ENCODE results near the gene LTBP1.
"Not testable (repeated sequence)": the region's sequence is repeated elsewhere in the genome, so short reads cannot be mapped to it uniquely, and the experiment has no call there.

The LTBP1 gene

GRCh38 chr2:33436083-33436482, 489.3 kb downstream of the LTBP1 start:
- H3K27me3 ChIP-seq (ENCODE audit: insufficient read depth, poor library complexity, severe bottlenecking) = no peaks in the 10 kb centered on the region
- H3K4me3 ChIP-seq (replicated peaks; ENCODE audit: insufficient read depth, low read length) = no peak overlapping the region
- no peak overlapping the region for H3K27ac ChIP-seq (replicated peaks)
- TF ChIP-seq POLR2AphosphoS5 (IDR thresholded peaks at IDR 0.05; ENCODE audit: low read depth) (no peak), SPI1 (IDR thresholded peaks at IDR 0.05; ENCODE audit: borderline replicate concordance, low read depth) (no peak), GABPA (IDR thresholded peaks at IDR 0.05; ENCODE audit: low read depth) (no peak), REST (IDR thresholded peaks at IDR 0.05; ENCODE audit: insufficient replicate concordance, low read depth) (no peak)
- TF ChIP-seq, protein P1, sequence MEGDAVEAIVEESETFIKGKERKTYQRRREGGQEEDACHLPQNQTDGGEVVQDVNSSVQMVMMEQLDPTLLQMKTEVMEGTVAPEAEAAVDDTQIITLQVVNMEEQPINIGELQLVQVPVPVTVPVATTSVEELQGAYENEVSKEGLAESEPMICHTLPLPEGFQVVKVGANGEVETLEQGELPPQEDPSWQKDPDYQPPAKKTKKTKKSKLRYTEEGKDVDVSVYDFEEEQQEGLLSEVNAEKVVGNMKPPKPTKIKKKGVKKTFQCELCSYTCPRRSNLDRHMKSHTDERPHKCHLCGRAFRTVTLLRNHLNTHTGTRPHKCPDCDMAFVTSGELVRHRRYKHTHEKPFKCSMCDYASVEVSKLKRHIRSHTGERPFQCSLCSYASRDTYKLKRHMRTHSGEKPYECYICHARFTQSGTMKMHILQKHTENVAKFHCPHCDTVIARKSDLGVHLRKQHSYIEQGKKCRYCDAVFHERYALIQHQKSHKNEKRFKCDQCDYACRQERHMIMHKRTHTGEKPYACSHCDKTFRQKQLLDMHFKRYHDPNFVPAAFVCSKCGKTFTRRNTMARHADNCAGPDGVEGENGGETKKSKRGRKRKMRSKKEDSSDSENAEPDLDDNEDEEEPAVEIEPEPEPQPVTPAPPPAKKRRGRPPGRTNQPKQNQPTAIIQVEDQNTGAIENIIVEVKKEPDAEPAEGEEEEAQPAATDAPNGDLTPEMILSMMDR (IDR thresholded peaks at IDR 0.05; ENCODE audit: insufficient read depth, low read length) = no peak
- DNase-seq (ENCODE audit: low read depth in 1 of 2, low spot score in 1 of 2) = no peak

DNA sequence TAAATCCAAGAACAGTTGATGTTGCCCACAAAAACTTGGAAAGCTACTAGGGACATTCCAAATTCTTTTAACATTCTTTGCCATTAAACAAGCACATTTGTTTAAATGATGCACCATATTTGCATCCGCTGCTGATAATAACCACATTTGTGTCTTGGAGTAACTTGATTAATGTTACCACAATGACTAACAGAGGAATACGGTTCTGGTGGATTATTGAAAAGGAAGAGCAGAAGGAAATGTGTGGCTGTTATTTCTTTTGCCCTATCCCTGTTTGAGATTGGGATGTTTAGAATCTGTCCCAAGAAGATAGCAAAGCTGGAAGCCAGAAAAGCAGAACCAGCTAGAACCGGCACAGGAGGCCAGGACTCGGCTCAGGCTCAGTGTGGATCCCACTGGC, 490.5 kb downstream of the LTBP1 start:
- no peak for TF ChIP-seq GABPA (IDR thresholded peaks at IDR 0.05; ENCODE audit: low read depth)
- TF ChIP-seq, protein P1 (IDR thresholded peaks at IDR 0.05; ENCODE audit: insufficient read depth, low read length) = no peak
- TF ChIP-seq SPI1 (IDR thresholded peaks at IDR 0.05; ENCODE audit: borderline replicate concordance, low read depth) = no peak
- H3K4me3 ChIP-seq (replicated peaks; ENCODE audit: insufficient read depth, low read length) = no peak overlapping the region
- no peaks in the 10 kb centered on the region for H3K27me3 ChIP-seq (ENCODE audit: insufficient read depth, poor library complexity, severe bottlenecking)
- DNase-seq (ENCODE audit: low read depth in 1 of 2, low spot score in 1 of 2) = no peak
- H3K27ac ChIP-seq (replicated peaks) = no peak overlapping the region

DNA sequence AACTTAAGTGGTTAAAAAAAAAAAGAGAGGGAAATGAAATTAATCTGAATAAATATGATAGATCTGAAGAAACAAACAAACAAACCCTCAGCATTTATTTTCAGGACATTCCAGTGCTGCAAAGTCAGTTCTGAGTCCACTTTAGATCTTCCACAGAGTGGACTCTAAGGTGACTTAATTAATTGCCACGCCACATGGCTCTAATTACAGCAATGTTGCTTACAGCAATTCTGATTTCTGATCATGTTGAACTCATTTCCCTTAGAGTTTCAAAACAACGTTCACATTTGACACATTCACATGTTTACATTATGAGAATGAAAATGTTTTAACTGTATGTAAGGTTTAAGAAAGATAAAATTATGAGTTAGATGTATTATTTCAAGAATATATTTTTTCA, 491.1 kb downstream of the LTBP1 start:
- no peak for TF ChIP-seq POLR2AphosphoS5 (IDR thresholded peaks at IDR 0.05; ENCODE audit: low read depth)
- H3K4me3 ChIP-seq (replicated peaks; ENCODE audit: insufficient read depth, low read length) = no peak overlapping the region
- no peak for DNase-seq (ENCODE audit: low read depth in 1 of 2, low spot score in 1 of 2)
- H3K27me3 ChIP-seq (ENCODE audit: insufficient read depth, poor library complexity, severe bottlenecking) = no peaks in the 10 kb centered on the region
- H3K27ac ChIP-seq (replicated peaks) = no peak overlapping the region

DNA sequence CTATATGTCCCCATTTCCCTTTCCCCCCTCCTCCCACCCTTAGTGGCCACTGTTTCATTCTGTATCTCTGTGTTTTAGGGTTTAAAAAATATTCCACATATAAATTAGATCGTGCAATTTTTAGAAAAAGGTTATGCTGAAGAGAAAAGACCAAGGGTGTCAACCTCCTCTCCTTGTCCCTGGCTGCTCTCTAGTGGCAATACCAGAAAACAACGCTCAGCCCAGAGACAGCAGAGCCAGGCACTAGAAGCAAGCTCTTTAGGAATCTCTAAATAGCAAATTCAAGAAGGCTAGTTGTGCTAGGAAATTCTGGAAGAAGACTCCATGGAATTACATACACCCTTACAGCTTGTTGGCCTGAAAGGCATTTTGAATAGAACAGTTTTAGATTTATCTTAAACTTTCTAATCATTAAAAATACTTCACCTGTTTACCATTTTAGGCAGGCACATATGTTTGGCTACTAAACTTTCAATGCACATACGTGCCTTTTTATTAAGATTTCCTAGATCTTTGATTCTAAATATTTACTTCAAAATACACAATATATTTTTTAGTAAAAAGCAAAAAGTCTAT, 494.6 kb downstream of the LTBP1 start:
- TF ChIP-seq REST (IDR thresholded peaks at IDR 0.05; ENCODE audit: insufficient replicate concordance, low read depth) = no peak
- TF ChIP-seq, protein P1 (IDR thresholded peaks at IDR 0.05; ENCODE audit: insufficient read depth, low read length) = peak; percentile 72
- TF ChIP-seq SPI1 (IDR thresholded peaks at IDR 0.05; ENCODE audit: borderline replicate concordance, low read depth) = no peak
- TF ChIP-seq POLR2AphosphoS5 (IDR thresholded peaks at IDR 0.05; ENCODE audit: low read depth) = no peak
- no peak for TF ChIP-seq GABPA (IDR thresholded peaks at IDR 0.05; ENCODE audit: low read depth)
- Histone ChIP-seq H3K27ac (replicated peaks) (no peak overlapping the region), H3K4me3 (replicated peaks; ENCODE audit: insufficient read depth, low read length) (no peak overlapping the region), H3K27me3 (ENCODE audit: insufficient read depth, poor library complexity, severe bottlenecking) (no peaks in the 10 kb centered on the region)
- DNase-seq (ENCODE audit: low read depth in 1 of 2, low spot score in 1 of 2) = peak in 1 of 2 experiments; percentile 57

DNA sequence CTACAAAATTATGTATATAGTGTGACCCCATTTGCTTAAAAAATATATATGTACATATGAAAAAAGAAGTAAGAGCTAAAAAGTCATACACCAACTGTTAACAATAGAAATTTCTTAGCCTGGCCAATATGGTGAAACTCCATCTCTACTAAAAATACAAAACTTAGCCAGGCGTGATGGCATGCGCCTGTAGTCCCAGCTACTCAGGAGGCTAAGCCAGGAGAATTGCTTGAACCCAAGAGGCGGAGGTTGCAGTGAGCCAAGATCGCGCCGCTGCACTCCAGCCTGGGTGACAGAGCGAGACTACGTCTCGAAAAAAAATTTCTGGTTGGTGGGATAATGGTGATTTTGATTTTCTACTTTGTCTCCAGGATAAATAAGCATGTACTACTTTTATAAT, 495.3 kb downstream of the LTBP1 start:
- not testable (repeated sequence) for H3K4me3 ChIP-seq (replicated peaks; ENCODE audit: insufficient read depth, low read length); DNase-seq (ENCODE audit: low read depth in 1 of 2, low spot score in 1 of 2); H3K27ac ChIP-seq (replicated peaks); H3K27me3 ChIP-seq (ENCODE audit: insufficient read depth, poor library complexity, severe bottlenecking)

Measured in HL-60 (cell line).